Inferior parietal cortex (tissue), 1 donor: ENCODE measurements around the gene PIK3C2G.
"Not testable (repeated sequence)": the region's sequence is repeated elsewhere in the genome, so short reads cannot be mapped to it uniquely, and the experiment has no call there.

Experiments
- DNase-seq: peaks from one replicate; pipeline ENCODE4 v3.0.0-alpha.2; 2016; ENCODE audit errors: extremely low spot score

Gene PIK3C2G

GRCh38 chr12:18640321-18640955 lies 379.1 kb downstream of the PIK3C2G start:
- DNase-seq: no peak

- DNase-seq: no peak
Observed at GRCh38 chr12:18643681-18644080, 382.4 kb downstream of the PIK3C2G start.

- DNase-seq: no peak
Observed at GRCh38 chr12:18644564-18644963, 383.2 kb downstream of the PIK3C2G start.

- no peak for DNase-seq
Observed at GRCh38 chr12:18646286-18646890, 385.1 kb downstream of the PIK3C2G start.

GRCh38 chr12:18651525-18651924 lies 390.2 kb downstream of the PIK3C2G start:
- DNase-seq: no peak

- no peak for DNase-seq
Observed at GRCh38 chr12:18652596-18652995, 391.3 kb downstream of the PIK3C2G start.

- DNase-seq: no peak
Observed at GRCh38 chr12:18653465-18653864, 392.1 kb downstream of the PIK3C2G start.

GRCh38 chr12:18655351-18655750 lies 394.0 kb downstream of the PIK3C2G start:
- no peak for DNase-seq

GRCh38 chr12:18658179-18658578 lies 396.9 kb downstream of the PIK3C2G start:
- DNase-seq: no peak

- no peak for DNase-seq
Observed at GRCh38 chr12:18658829-18659228, 397.5 kb downstream of the PIK3C2G start.

- no peak for DNase-seq
Observed at GRCh38 chr12:18676141-18676540, 414.8 kb downstream of the PIK3C2G start.

- DNase-seq: no peak
Observed at GRCh38 chr12:18676996-18677588, 415.8 kb downstream of the PIK3C2G start.

- DNase-seq: no peak
Observed at GRCh38 chr12:18681818-18682217, 420.5 kb downstream of the PIK3C2G start.

- DNase-seq: no peak
Observed at GRCh38 chr12:18683327-18684013, 422.2 kb downstream of the PIK3C2G start.

GRCh38 chr12:18684430-18684829 lies 423.1 kb downstream of the PIK3C2G start:
- no peak for DNase-seq

- no peak for DNase-seq
Observed at GRCh38 chr12:18689771-18690170, 428.5 kb downstream of the PIK3C2G start.

GRCh38 chr12:18690653-18691052 lies 429.3 kb downstream of the PIK3C2G start:
- no peak for DNase-seq

- DNase-seq: not testable (repeated sequence)
Observed at GRCh38 chr12:18693986-18694385, 432.7 kb downstream of the PIK3C2G start.

- DNase-seq: no peak
Observed at GRCh38 chr12:18696971-18697602, 435.8 kb downstream of the PIK3C2G start.
